Activated CD8-positive, alpha-beta memory T cell treated with anti-CD3 and anti-CD28 coated beads for 48 hours (primary cell): ENCODE measurements around the gene SVEP1.

Experiments
- DNase-seq, 3 experiments: peaks; one replicate each; pipeline ENCODE4 v3.0.0-alpha.2; 2020; ENCODE audit warnings: low read depth in 2 of 3, low spot score in 2 of 3

Gene SVEP1

DNA sequence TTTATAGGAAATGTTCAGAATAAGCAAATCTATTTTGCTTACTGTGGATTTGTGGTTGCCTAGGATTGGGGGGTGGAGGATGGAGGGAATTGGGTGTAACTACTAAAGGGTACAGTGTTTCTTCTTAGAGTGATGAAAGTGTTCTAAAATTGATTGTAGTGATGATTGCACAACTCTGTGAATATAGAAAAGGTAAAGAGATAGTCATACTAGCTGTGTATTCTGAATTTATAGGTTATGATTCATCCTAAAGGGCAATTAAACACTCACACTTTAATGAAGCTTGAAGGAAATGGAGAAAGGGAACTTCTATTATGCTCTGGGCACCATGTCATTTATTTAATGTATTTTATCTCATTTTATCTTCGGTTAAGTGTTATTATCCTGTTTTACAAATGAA, 251.8 kb downstream of the SVEP1 start:
- no peak for DNase-seq

DNA sequence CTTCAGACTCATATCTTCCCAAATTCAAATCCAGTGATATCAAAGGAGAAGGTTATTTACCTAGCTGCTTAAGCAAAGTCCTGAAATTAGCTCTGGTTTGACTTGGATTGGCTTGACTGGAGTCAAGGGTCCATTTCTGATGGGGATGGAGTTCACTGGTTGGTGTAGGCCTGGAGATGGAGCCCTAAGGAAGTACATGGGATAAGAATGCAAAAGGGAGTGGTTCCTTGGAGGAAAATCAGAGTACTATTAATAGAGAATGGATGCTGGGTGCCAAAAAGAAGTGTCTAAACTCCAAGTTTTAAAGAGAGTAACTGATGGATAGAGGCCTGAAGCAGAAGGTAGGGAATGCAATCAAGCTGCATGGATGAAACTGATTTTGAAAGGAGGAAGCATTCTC, 255.7 kb downstream of the SVEP1 start:
- no peak for DNase-seq

GRCh38 chr9:110320651-110321445, 258.7 kb downstream of the SVEP1 start:
- DNase-seq: no peak

- DNase-seq: no peak
These were observed 259.6 kb downstream of the SVEP1 start for GRCh38 chr9:110319781-110320492.

DNA sequence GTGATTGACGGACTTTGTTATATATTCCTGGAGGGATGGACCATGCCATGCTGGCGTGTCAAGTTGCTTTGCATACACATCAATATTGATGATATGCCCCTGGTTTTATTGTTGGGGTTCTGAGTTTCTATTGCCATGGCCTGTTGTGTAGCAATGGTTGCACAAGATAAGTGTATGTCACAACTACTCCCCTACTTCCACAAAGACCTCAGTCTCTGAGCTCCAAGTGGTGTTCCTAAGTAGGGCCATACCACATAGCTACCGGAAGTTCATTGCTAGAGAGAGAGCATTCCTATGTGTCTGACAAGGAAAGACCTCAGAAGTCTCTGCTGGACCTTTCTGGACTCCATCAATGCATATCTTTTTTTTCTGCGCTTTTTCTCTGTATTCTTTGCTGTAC, 261.6 kb downstream of the SVEP1 start:
- DNase-seq: no peak

- no peak for DNase-seq
These were observed 263.1 kb downstream of the SVEP1 start for GRCh38 chr9:110316261-110317075.
